Naive thymus-derived CD4-positive, alpha-beta T cell (primary cell): Measurements from ENCODE around the gene AAMP. TPM values are rescaled to one million over a fixed set of nuclear protein-coding genes. Genes with fewer than 3 reads are reported as not detected.
"Not testable (repeated sequence)": the region's sequence is repeated elsewhere in the genome, so short reads cannot be mapped to it uniquely, and the experiment has no call there.

Source experiments
- ATAC-seq: fragments of 150-1000 bp; cut with Tn5 transposase; 2 replicates; pipeline ENCODE4 v1.10.0; 2021; ENCODE audit warnings: mild to moderate bottlenecking, moderate library complexity
- CTCF ChIA-PET: fragments of 350-600 bp; sonication (Branson Sonifier 250); formaldehyde crosslinking; loops from one replicate; lab custom pipeline; 2021; ENCODE audit warnings: antibody characterized with exemption; lab: Charles Lee
- POLR2A ChIA-PET: fragments of 350-600 bp; sonication (Branson Sonifier 250); formaldehyde crosslinking; loops from one replicate; lab custom pipeline; 2021; ENCODE audit warnings: antibody characterized with exemption, inconsistent platforms; lab: Charles Lee
- DNase-seq, 9 donors: peaks; one replicate each; pipeline versions ENCODE4 v3.0.0 to v3.0.0-alpha.2; 2020 to 2022; ENCODE audit warnings: mixed read lengths in 1 of 9
- H3K27ac ChIP-seq: one replicate; pipeline ENCODE4 v1.7.0; 2013; ENCODE audit warnings: mild to moderate bottlenecking, low read depth, low read length, moderate library complexity
- H3K27me3 ChIP-seq, 2 donors: one replicate each; pipeline ENCODE4 v1.7.0; 2013; ENCODE audit warnings: low read length in 2 of 2, mild to moderate bottlenecking in 2 of 2, moderate library complexity in 2 of 2; ENCODE audit not compliant: control insufficient read depth in 2 of 2, insufficient read depth in 2 of 2
- H3K36me3 ChIP-seq, 3 experiments: 1 replicate in 2 of 3; 2 replicates in 1 of 3; pipeline ENCODE4 v1.7.0; 2013; ENCODE audit warnings: low read length in 3 of 3, mild to moderate bottlenecking in 3 of 3, moderate library complexity in 1 of 3; ENCODE audit not compliant: insufficient read depth in 3 of 3, control insufficient read depth in 2 of 3
- H3K4me1 ChIP-seq, 2 donors: one replicate each; pipeline ENCODE4 v1.7.0; 2013; ENCODE audit warnings: low read length in 2 of 2, mild to moderate bottlenecking in 2 of 2, moderate library complexity in 1 of 2; ENCODE audit not compliant: control insufficient read depth in 2 of 2, insufficient read depth in 2 of 2
- H3K4me3 ChIP-seq: 2 replicates; pipeline ENCODE4 v1.7.0; 2013; ENCODE audit warnings: mild to moderate bottlenecking, low read length
- H3K9me3 ChIP-seq, 3 experiments: 1 replicate in 2 of 3; 2 replicates in 1 of 3; pipeline ENCODE4 v1.7.0; 2013; ENCODE audit warnings: low read length in 3 of 3; ENCODE audit not compliant: control insufficient read depth in 2 of 3
- H3K27ac Mint-ChIP-seq, 9 donors: one replicate each; pipeline ENCODE4 v1.8.0; 2020 to 2022; ENCODE audit warnings: mixed read lengths in 9 of 9, mild to moderate bottlenecking in 8 of 9, moderate library complexity in 5 of 9, inconsistent platforms in 2 of 9
- H3K27me3 Mint-ChIP-seq, 5 donors: one replicate each; pipeline ENCODE4 v1.8.0; 2021 to 2022; ENCODE audit warnings: mixed read lengths in 5 of 5, mild to moderate bottlenecking in 1 of 5
- H3K36me3 Mint-ChIP-seq, 5 donors: one replicate each; pipeline ENCODE4 v1.8.0; 2020 to 2022; ENCODE audit warnings: mixed read lengths in 5 of 5, mild to moderate bottlenecking in 3 of 5, inconsistent platforms in 1 of 5
- H3K4me1 Mint-ChIP-seq, 7 donors: one replicate each; pipeline ENCODE4 v1.8.0; 2020 to 2022; ENCODE audit warnings: mixed read lengths in 7 of 7, mild to moderate bottlenecking in 3 of 7, inconsistent platforms in 1 of 7
- H3K4me3 Mint-ChIP-seq, 10 donors: one replicate each; pipeline ENCODE4 v1.8.0; 2020 to 2022; ENCODE audit warnings: mild to moderate bottlenecking in 10 of 10, mixed read lengths in 10 of 10, moderate library complexity in 6 of 10, inconsistent platforms in 2 of 10
- H3K9me3 Mint-ChIP-seq, 11 donors: one replicate each; pipeline ENCODE4 v1.8.0; 2020 to 2022; ENCODE audit warnings: mixed read lengths in 11 of 11, mild to moderate bottlenecking in 4 of 11, inconsistent platforms in 1 of 11, moderate library complexity in 1 of 11
- intact Hi-C, 2 donors: fragments of 100-400 bp; cut with micrococcal nuclease; formaldehyde crosslinking; loops; one replicate each; pipeline ENCODE4 v1.15.1; 2023
- polyA plus RNA-seq, 2 donors: library from polyadenylated mRNA; unstranded; fragments of 300-500 nt; fragmentation: Illumina TruSeq; gene quantifications; one replicate each; pipeline ENCODE4 v1.2.3, GENCODE V29; 2021
- total RNA-seq, 6 experiments: library from RNA in 5 of 6; stranded (reverse) in 5 of 6; gene quantifications; 1 replicate in 5 of 6; 2 replicates in 1 of 6; pipeline ENCODE4 v1.2.3 and lab custom pipeline; 2021 to 2026

The AAMP gene
- total and polyA plus RNA-seq, 7 experiments from 2014 or later, result 54.1 to 108 (median 66.4) TPM

DNA sequence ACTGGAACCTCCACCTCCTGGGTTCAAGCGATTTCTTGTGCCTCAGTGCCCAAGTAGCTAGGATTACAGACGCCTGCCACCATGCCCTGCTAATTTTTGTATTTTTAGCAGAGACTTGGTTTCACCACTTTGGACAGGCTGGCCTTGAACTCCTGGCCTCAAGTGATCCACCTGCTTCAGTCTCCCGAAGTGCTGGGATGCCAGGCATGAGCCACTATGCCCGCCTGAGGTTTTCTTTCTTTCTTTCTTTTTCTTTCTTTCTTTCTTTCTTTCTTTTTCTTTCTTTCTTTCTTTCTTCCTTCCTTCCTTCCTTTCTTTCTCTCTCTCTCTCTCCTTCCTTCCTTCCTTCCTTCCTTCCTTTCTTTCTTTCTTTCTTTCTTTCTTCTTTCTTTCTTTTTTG, 44.8 kb upstream of the AAMP start:
- H3K27ac ChIP-seq, H3K4me3 Mint-ChIP-seq, DNase-seq, H3K4me3 ChIP-seq, intact Hi-C loops, H3K9me3 ChIP-seq, ATAC-seq, H3K27me3 ChIP-seq, H3K27me3 Mint-ChIP-seq, H3K9me3 Mint-ChIP-seq, H3K36me3 ChIP-seq: not testable (repeated sequence)
- Mint-ChIP-seq H3K27ac (peak overlapping the region in 8 of 9 donors; percentile 95 to 100 (median 98)), H3K4me1 (peaks cover 23 to 50% (median 42%) of the 10 kb centered on the region in 7 donors), H3K36me3 (peaks cover 0 to 15% (median 3%) of the 10 kb centered on the region in 5 donors)
- ChIA-PET CTCF (interaction anchor here (1.0 to 2.6 kb wide), 3 partner anchors 11 to 43 kb away, joined by 3 to 12 read pairs (median 3); partner anchors contain the start of gene CATIP), POLR2A (interaction anchor here (1.4 to 2.9 kb wide), 4 partner anchors 12 to 86 kb away, joined by 3 to 13 read pairs (median 9); no protein-coding TSS in a partner anchor)
- H3K4me1 ChIP-seq, result peaks cover 19 to 28% of the 10 kb centered on the region in 2 donors

DNA sequence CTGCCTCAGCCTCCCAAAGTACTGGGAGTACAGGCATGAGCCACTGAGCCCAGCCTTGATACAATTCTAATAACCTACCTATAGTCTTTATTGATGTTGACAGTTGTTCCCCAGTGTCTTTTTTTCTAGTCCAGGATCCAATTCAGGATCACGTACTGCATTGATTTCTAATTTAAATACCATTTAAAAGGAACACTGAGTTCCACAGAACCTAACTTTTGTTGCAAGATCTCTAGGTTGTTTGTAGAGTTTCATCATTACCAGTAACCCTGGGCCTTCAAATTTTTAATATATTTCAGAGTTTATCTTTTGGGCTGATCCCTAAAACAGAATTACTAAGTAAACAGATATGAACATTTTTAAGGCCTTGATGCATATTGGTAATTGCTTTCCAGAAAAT, 43.4 kb upstream of the AAMP start:
- peaks cover 0 to 14% (median 0%) of the 10 kb centered on the region in 5 donors for H3K36me3 Mint-ChIP-seq

DNA sequence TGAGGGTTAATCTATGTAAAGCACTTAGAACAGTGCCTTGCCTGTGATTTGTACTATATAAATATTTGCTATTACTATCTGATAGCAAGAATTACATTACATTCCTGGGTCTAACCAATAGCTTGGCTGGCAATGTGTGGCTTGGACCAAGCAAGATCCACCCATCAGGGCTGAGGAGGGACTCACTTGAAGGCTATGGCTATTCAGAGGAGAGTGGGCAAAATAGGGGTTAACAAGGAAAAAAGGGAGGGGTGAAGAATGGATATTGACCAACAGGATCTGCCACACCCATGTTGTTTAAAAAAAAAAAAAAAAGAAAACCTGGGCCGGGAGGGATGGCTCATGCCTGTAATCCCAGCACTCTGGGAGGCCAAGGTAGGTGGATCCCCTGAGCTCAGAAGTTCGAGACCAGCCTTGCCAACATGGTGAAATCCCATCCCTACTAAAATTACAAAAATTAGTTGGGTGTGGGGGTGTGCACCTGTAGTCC, 42.4 kb upstream of the AAMP start:
- H3K36me3 ChIP-seq, result no peaks in the 10 kb centered on the region
- no peak for ATAC-seq
- ChIA-PET CTCF (interaction anchor here (0.7 to 1.0 kb wide), 3 partner anchors 36 to 44 kb away, joined by 3 to 8 read pairs (median 4); no protein-coding TSS in a partner anchor), POLR2A (interaction anchor here (0.6 to 0.8 kb wide), 2 partner anchors 19 to 88 kb away, joined by 3 to 5 read pairs; no protein-coding TSS in a partner anchor)
- no peak for DNase-seq
- intact Hi-C loops, result no loop called here
- no peak overlapping the region for H3K4me3 Mint-ChIP-seq
- no peaks in the 10 kb centered on the region for H3K9me3 ChIP-seq
- H3K36me3 Mint-ChIP-seq, result peaks cover 0 to 11% (median 0%) of the 10 kb centered on the region in 5 donors
- H3K9me3 Mint-ChIP-seq, result peaks cover 0 to 2% (median 0%) of the 10 kb centered on the region in 11 donors
- H3K27ac Mint-ChIP-seq, result peak overlapping the region in 8 of 9 donors; percentile 36 to 88 (median 67)
- no peak overlapping the region for H3K4me3 ChIP-seq
- no peak overlapping the region for H3K27ac ChIP-seq
- peaks cover 17 to 44% (median 40%) of the 10 kb centered on the region in 7 donors for H3K4me1 Mint-ChIP-seq
- peaks cover 15 to 17% of the 10 kb centered on the region in 2 donors for H3K4me1 ChIP-seq
- peaks cover 0 to 2% (median 0%) of the 10 kb centered on the region in 5 donors for H3K27me3 Mint-ChIP-seq
- H3K27me3 ChIP-seq, result no peaks in the 10 kb centered on the region

More for the DNA sequence above, 43.4 kb upstream of the AAMP start:
- H3K4me3 ChIP-seq, result no peak overlapping the region
- peaks cover 21 to 47% (median 41%) of the 10 kb centered on the region in 7 donors for H3K4me1 Mint-ChIP-seq
- intact Hi-C loops, result no loop called here
- no peaks in the 10 kb centered on the region for H3K27me3 ChIP-seq
- DNase-seq (no peak), ATAC-seq (no peak)
- ChIA-PET POLR2A (no interaction called here), CTCF (no interaction called here)
- H3K27ac Mint-ChIP-seq, result peak overlapping the region in 6 of 9 donors; percentile 63 to 87 (median 75)
- H3K9me3 ChIP-seq, result no peaks in the 10 kb centered on the region
- no peaks in the 10 kb centered on the region for H3K36me3 ChIP-seq
- peaks cover 19 to 25% of the 10 kb centered on the region in 2 donors for H3K4me1 ChIP-seq
- H3K4me3 Mint-ChIP-seq, result no peak overlapping the region
- H3K27me3 Mint-ChIP-seq, result peaks cover 0 to 2% (median 0%) of the 10 kb centered on the region in 5 donors
- peaks cover 0 to 2% (median 0%) of the 10 kb centered on the region in 11 donors for H3K9me3 Mint-ChIP-seq
- H3K27ac ChIP-seq, result no peak overlapping the region

DNA sequence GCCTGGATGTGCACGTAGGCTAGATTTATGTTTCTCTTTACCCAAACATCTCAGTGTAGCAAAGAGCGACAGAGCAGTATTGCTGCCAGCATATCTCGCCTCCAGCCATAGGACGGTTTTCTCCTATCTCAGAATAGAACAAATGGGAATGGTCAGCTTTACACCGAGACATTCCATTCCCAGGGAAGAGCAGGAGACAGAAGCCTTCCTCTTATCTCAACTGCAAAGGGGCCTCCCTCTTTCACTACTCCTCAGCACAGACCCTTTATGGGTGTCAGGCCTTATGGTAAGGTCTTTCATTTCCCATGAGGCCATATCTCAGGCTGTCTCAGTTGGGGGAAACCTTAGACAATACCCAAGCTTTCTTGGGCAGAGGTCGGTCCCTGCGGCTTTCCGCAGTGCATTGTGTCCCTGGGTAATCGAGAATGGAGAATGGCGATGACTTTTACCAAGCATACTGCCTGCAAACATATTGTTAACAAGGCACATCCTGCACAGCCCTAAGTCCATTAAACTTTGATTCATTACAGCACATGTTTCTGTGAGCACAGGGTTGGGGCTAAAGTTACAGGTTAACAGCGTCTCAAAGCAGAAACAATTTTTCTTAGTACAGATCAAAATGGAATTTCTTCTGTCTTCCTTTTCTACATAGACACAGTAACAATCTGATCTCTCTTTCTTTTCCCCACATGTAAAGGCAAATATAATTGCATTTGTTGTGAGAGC, 41.8 kb upstream of the AAMP start:
- H3K27me3 ChIP-seq, H3K4me3 Mint-ChIP-seq, ATAC-seq, DNase-seq, H3K27me3 Mint-ChIP-seq, H3K27ac ChIP-seq, intact Hi-C loops, H3K9me3 ChIP-seq, H3K36me3 Mint-ChIP-seq, H3K4me3 ChIP-seq, H3K36me3 ChIP-seq, H3K9me3 Mint-ChIP-seq: not testable (repeated sequence)
- Mint-ChIP-seq H3K4me1 (peaks cover 11 to 44% (median 34%) of the 10 kb centered on the region in 7 donors), H3K27ac (peak overlapping the region in 8 of 9 donors; percentile 53 to 88 (median 68))
- peaks cover 9 to 11% of the 10 kb centered on the region in 2 donors for H3K4me1 ChIP-seq
- ChIA-PET POLR2A (interaction anchor here (1.0 kb wide), 1 partner anchor 11 kb away, joined by 3 read pairs; no protein-coding TSS in a partner anchor), CTCF (interaction anchor here (0.7 to 1.0 kb wide), 3 partner anchors 36 to 44 kb away, joined by 3 to 8 read pairs (median 4); no protein-coding TSS in a partner anchor)

DNA sequence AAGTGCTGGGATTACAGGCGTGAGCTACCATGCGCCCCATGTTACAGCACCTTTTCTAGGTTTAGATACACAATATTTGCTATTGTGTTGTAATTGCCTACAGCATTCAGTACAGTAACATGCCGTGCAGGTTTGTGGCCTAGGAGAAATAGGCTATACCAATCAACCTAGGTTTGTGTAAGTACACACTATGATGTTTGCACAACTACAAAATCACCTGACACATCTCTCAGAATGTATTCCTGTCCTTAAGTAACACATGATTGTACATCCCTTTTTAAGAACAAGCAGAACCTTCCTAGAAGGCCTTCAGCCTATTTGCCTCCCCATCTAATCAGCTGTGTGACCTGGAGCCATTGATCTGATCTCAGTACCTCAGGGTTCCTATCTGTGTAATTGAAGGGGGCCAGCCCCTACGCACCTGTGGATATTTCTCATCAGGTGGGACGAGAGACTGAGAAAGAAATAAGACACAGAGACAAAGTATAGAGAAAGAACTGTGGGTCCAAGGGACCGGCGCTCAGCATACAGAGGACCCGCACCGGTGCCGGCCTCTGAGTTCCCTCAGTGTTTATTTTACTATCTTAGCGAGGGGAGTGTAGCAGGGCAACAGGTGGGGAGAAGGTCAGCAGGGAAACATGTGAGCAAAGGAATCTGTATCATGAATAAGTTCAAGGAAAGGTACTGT, 41.1 kb upstream of the AAMP start:
- peaks cover 0 to 3% (median 0%) of the 10 kb centered on the region in 5 donors for H3K27me3 Mint-ChIP-seq
- no peaks in the 10 kb centered on the region for H3K27me3 ChIP-seq
- DNase-seq (no peak), ATAC-seq (no peak)
- H3K36me3 Mint-ChIP-seq, result peaks cover 0 to 4% (median 0%) of the 10 kb centered on the region in 5 donors
- peaks cover 6 to 7% of the 10 kb centered on the region in 2 donors for H3K4me1 ChIP-seq
- ChIA-PET POLR2A (interaction anchor here (1.0 kb wide), 1 partner anchor 12 kb away, joined by 3 read pairs; no protein-coding TSS in a partner anchor), CTCF (no interaction called here)
- H3K36me3 ChIP-seq, result no peaks in the 10 kb centered on the region
- H3K27ac ChIP-seq, result no peak overlapping the region
- H3K4me1 Mint-ChIP-seq, result peaks cover 5 to 37% (median 27%) of the 10 kb centered on the region in 7 donors
- H3K9me3 ChIP-seq, result no peaks in the 10 kb centered on the region
- H3K4me3 Mint-ChIP-seq, result no peak overlapping the region
- intact Hi-C loops, result no loop called here
- H3K27ac Mint-ChIP-seq, result peak overlapping the region in 6 of 9 donors; percentile 19 to 87 (median 64)
- H3K9me3 Mint-ChIP-seq, result peaks cover 0 to 1% (median 0%) of the 10 kb centered on the region in 11 donors
- H3K4me3 ChIP-seq, result no peak overlapping the region
